ENCODE measurements around the gene ITGA1.
A peak's percentile ranks its signal among the peaks of the same experiment; 100 is the strongest.
"Not testable (repeated sequence)": the region's sequence is repeated elsewhere in the genome, so short reads cannot be mapped to it uniquely, and the experiment has no call there.

ITGA1 gene

GRCh38 chr5:52787600-52788504, at the start of gene ITGA1, which contains the start of gene PELO:
TSS of gene ITGA1 (plus strand) at chr5:52787916. CDS start at chr5:52788354, 438 bp downstream.
TSS of gene PELO (plus strand) at chr5:52787916. CDS start at chr5:52800395, 12,479 bp downstream.
- peak; percentile 69 for DNase-seq (ENCODE audit: low read depth)

DNA sequence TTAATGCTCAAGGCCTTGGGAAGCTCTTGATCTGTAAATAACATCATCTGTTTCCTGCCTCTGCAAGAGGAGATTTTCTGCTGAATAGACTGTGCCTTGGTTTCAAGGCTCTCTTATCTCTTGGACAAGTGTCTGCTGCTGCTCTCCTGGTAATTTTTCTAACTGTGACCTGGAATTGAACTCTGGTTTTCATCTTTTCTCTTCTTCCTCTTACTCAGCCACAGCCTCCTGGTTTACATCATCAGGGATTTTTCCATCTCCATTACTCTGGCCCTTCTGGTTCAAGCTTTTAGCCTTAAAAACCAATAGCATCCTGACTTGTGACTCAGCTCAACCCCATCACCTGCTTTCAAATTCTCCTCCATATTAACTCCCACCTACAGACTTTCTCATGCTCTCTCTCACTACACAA, 49.6 kb upstream of the ITGA1 start:
- no peak for DNase-seq (ENCODE audit: low read depth)

DNA sequence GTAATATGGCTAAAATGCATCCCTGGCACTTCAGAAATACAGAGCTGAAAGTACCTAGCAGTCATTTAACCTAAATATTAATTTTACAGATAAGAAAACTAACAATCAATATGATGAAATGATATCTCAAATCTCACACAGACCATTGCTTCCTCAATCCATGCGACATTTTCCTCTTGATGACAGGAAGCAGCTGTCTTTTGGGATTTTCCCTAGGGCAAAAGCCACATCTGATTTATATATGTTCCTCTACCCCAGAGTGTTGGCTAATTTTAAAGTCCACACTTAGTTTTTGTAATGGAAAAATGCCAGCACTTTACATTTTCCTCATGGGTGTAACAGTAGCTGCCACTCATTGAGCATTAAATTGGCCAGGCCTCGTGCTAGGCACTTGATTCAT, 47.7 kb upstream of the ITGA1 start:
- no peak for DNase-seq (ENCODE audit: low read depth)

DNA sequence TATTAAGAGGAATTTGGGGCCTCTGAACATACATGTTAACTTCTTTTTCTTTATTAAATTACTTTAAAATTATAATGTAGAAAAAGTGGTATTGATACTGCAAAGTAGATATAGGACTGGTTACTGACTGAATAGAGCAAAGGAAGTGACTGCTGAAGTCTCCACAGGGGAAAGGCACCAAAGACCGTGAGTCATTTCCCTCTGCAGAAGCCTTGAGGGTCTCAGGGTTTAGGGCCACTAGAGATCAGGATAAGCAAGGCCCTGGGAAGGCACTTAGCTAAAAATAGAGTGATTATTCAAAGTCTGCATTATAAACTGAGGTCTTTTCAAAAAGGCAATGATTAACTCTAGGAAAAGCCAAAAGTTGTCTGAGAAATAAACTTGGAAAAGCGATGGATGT, 44.7 kb upstream of the ITGA1 start:
- no peak for DNase-seq (ENCODE audit: low read depth)

- no peak for DNase-seq (ENCODE audit: low read depth)
Observed at GRCh38 chr5:52743529-52743928, 44.2 kb upstream of the ITGA1 start.

DNA sequence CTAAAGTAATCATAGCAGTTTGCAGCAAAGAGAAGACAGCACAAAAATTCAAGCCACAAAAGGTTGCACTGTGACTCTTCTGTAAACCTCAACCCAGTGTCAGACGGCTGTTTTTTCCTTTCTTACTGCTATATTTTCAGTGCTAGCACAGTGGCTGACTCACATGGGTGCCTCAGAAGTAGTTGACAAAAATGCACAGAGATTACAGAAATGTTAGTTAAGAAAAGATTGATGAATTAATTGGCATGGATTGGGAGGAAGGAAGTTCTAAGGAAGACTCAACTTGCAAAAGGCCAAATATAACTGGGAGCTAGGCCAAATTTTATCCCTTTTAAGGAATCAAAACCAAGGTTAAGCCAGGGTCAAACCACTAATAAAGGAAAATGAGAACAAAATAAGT, 43.7 kb upstream of the ITGA1 start:
- no peak for DNase-seq (ENCODE audit: low read depth)

- not testable (repeated sequence) for DNase-seq (ENCODE audit: low read depth)
Observed at GRCh38 chr5:52744867-52745458, 42.8 kb upstream of the ITGA1 start.

- DNase-seq (ENCODE audit: low read depth), result no peak
Observed at GRCh38 chr5:52746539-52746938, 41.2 kb upstream of the ITGA1 start.

GRCh38 chr5:52748590-52748989, 39.1 kb upstream of the ITGA1 start:
- DNase-seq (ENCODE audit: low read depth), result no peak

DNA sequence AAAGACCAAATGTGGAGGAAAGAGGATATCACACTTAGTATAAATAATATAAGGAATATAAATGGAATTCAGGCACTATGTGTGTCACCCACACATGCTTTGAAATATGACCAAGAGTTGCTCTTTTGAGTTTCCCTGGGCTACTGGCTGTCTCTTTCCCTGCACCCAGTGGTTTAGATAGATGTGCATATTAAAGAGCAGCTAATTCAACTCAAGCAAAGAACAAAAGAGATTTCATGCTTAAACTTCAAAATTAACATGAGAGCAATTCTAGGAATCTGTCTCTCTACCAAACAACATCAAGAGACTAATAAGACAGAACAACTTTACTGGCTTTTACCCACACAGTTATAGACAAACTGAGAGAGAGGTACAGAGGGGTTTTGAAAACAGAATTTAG, 38.0 kb upstream of the ITGA1 start:
- no peak for DNase-seq (ENCODE audit: low read depth)

DNA sequence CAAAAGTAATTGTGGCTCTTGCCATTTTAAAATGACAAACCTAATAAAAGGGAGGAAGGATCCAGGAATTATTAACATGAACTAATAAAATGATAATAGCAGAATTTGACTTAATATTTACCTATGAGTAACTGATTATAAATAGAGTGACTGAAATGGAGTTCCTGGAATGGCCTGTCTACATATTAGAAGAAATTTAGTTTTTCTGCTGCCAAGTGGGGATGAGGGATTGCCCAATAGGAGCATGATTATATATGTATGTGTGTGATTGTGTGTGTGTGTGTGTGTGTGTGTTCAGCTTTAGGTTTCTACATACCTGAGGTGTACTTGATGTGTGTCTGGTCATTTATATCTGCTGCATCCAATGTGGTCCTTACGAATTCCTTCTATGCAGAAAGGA, 36.6 kb upstream of the ITGA1 start:
- DNase-seq (ENCODE audit: low read depth), result no peak

- DNase-seq (ENCODE audit: low read depth), result no peak
Observed at GRCh38 chr5:52754051-52754450, 33.7 kb upstream of the ITGA1 start.

GRCh38 chr5:52757527-52757926, 30.2 kb upstream of the ITGA1 start:
- DNase-seq (ENCODE audit: low read depth), result no peak

- DNase-seq (ENCODE audit: low read depth), result no peak
Observed at GRCh38 chr5:52758014-52758413, 29.7 kb upstream of the ITGA1 start.

DNA sequence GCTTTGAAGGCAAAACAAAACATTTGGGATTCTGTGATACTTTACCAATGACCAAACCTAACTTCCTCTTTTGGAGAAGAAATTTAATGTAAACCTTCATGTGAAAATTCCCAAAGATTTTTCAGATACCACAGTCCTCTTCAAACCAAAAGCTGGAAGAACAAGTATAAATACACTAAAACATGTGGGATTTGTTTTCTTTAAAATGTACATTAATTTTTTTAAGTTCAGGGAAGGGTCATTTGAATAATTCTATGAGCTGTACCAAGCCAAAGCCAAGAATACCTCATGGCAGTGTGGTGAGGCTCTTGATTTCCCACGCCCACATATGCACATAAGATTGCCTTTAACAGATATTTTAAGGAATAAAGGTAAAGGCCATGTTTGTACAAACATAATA, 28.4 kb upstream of the ITGA1 start:
- DNase-seq (ENCODE audit: low read depth), result no peak

DNA sequence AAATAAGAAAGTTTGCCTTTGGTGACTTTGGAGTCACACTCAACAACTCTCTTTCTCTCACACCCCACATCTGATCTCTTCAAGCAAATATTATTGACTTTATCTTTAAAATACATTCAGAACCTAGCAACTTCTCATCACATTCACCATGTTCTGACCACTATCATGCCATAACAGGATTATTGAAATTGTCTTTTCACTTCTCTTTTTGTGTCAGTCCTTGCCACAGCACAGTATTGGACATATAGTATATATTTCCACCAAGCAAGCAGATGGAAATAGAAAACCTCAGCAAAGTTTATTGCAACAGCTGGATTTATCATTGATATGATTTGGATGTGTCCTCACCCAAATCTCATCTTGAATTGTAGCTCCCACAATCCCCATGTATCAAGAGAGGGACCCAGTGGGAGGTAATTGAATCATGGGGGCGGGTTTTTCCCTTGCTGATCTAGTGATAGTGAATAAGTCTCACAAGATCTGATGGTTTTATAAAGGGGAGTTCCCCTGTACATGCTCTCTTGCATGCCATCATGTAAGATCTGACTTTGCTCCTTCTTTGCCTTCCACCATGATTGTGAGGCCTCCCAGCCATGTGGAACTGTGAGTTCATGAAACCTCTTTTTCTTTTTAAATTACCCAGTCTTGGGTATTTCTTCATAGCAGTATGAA, 26.9 kb upstream of the ITGA1 start:
- no peak for DNase-seq (ENCODE audit: low read depth)

- DNase-seq (ENCODE audit: low read depth), result no peak
Observed at GRCh38 chr5:52767217-52767743, 20.4 kb upstream of the ITGA1 start.

- no peak for DNase-seq (ENCODE audit: low read depth)
Observed at GRCh38 chr5:52767766-52768480, 19.8 kb upstream of the ITGA1 start.

DNA sequence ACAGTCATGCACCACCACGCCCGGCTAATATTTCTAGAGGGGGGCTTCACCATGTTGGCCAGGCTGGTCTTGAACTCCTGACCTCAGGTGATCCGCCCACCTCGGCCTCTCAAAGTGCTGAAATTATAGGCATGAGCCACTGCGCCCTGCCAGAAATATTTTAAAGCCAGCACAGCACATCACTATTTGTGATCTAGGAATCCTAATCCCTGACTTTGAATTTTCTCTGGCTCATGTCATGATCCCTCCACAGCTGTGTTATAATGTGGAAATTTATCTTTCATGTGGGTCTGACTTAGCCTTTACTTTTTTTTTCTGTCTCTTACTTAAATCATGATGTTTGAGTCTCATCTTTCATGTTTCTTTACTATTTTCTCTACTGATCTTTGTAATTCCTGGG, 18.7 kb upstream of the ITGA1 start:
- DNase-seq (ENCODE audit: low read depth), result no peak

DNA sequence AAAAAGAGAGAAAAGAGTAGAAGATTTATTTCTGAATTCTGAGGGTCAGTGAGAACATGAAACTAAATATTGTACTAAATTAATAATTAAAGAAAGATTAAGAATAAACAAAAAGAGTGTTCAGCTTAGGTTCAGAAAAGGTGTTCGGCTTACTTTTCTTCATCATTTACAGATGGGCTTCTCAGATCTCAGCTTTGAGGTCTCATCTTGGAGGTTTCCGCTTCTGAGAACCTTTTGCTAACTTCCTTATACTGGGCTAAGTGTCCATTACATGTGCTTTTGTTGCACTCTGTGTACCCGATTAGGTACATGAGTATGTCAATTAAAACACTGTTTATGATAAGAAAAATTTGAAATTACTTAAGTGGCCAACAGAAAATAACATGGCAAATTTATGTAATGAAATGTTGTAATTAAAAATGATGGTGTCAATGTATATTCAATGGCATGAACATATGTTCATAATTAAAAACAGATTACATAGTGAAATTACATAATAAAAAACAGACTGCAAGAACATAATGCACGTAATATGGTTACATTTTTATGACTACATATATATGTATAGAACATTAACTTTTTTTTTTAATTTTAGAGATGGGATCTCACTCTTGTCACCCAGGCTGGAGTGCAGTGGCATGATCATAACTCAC, 17.3 kb upstream of the ITGA1 start:
- no peak for DNase-seq (ENCODE audit: low read depth)

DNA sequence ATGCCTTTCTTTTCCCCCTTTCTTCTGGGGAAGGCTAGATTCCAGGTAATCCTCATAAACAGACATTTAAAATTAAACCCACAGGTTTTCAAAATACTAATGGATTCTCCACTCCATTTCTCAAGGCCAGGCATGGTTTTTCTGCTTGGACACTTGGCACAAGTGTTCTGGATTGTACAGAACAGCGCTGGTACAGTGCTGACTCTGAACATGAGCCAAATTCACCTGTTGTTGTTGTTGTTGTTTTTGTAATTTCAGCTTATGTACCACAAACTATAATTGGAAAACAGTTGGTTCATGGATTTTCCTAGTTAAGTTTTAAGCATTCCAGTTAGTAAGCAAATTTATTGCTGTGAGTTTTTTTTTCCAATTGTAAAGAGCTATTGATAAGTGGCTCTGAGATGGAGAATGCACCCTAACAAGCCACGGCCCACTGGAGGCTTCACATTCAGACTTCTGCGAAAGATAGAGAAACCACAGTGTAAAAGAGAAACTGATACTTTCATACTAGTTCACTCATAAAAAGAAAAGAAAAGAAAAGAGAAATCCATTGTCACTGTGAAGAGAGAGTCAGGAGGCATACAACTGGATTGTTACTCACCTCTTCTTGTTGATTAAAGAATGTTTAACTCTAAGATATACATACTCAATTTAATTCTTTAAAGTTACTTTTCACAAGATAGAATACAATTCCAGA, 16.2 kb upstream of the ITGA1 start:
- no peak for DNase-seq (ENCODE audit: low read depth)
